HG03039 (cell line): ENCODE data around the gene LRRC41.
"Not testable (repeated sequence)": the region's sequence is repeated elsewhere in the genome, so short reads cannot be mapped to it uniquely, and the experiment has no call there.

Experiments
- ATAC-seq: cut with Tn5 transposase; IDR thresholded peaks from one replicate; pipeline ENCODE4 v1.9.1; 2021; ENCODE audit warnings: mild to moderate bottlenecking, moderate library complexity; ENCODE audit not compliant: unreplicated experiment

The LRRC41 gene

GRCh38 chr1:46303038-46303871 is at the start of gene LRRC41, which contains the start of gene UQCRH:
LRRC41 (minus strand) TSS chr1:46303616; CDS start chr1:46303322, 294 bp downstream.
UQCRH (plus strand) TSS chr1:46303698; CDS start chr1:46303767, 69 bp downstream.
- peak; percentile 76 for ATAC-seq

GRCh38 chr1:46352363-46352762 is 48.9 kb upstream of the LRRC41 start:
- no peak for ATAC-seq

GRCh38 chr1:46345281-46345680 is 41.9 kb upstream of the LRRC41 start:
- ATAC-seq = no peak

- no peak for ATAC-seq
Observed at GRCh38 chr1:46344481-46344880, 41.1 kb upstream of the LRRC41 start.

- ATAC-seq = no peak
Observed at GRCh38 chr1:46343705-46344104, 40.3 kb upstream of the LRRC41 start.

- ATAC-seq = no peak
Observed at GRCh38 chr1:46343351-46343695, 39.9 kb upstream of the LRRC41 start.

- no peak for ATAC-seq
Observed at GRCh38 chr1:46342677-46343350, 39.4 kb upstream of the LRRC41 start.

GRCh38 chr1:46342084-46342656 is 38.8 kb upstream of the LRRC41 start:
- ATAC-seq = no peak

GRCh38 chr1:46341222-46342083 is 38.0 kb upstream of the LRRC41 start:
- ATAC-seq = no peak

GRCh38 chr1:46340404-46341221 is 37.2 kb upstream of the LRRC41 start, which contains the start of gene NSUN4:
NSUN4 (plus strand) TSS chr1:46340807; CDS start chr1:46340827, 20 bp downstream.
- ATAC-seq = peak; percentile 72

GRCh38 chr1:46337409-46337808 is 34.0 kb upstream of the LRRC41 start:
- ATAC-seq = not testable (repeated sequence)

GRCh38 chr1:46335081-46335480 is 31.7 kb upstream of the LRRC41 start:
- no peak for ATAC-seq

GRCh38 chr1:46334030-46334384 is 30.6 kb upstream of the LRRC41 start:
- ATAC-seq = no peak

GRCh38 chr1:46333300-46334029 is 30.0 kb upstream of the LRRC41 start:
- ATAC-seq = no peak

GRCh38 chr1:46331786-46332540 is 28.5 kb upstream of the LRRC41 start:
- not testable (repeated sequence) for ATAC-seq

GRCh38 chr1:46330381-46330780 is 27.0 kb upstream of the LRRC41 start:
- ATAC-seq = not testable (repeated sequence)

GRCh38 chr1:46329807-46330206 is 26.4 kb upstream of the LRRC41 start:
- not testable (repeated sequence) for ATAC-seq

GRCh38 chr1:46328182-46328581 is 24.8 kb upstream of the LRRC41 start:
- ATAC-seq = not testable (repeated sequence)
